Astrocyte (in vitro differentiated cells and primary cell): ENCODE measurements around the gene SCGB3A2.
"Not testable (repeated sequence)": the region's sequence is repeated elsewhere in the genome, so short reads cannot be mapped to it uniquely, and the experiment has no call there.

ENCODE experiments used
- EZH2 ChIP-seq: IDR thresholded peaks from 2 replicates; pipeline ENCODE4 v1.6.1; 2012; ENCODE audit warnings: mild to moderate bottlenecking, low read length, inconsistent platforms; ENCODE audit not compliant: insufficient read depth
- TF ChIP-seq, protein P1 (sequence below): IDR thresholded peaks from 2 replicates; pipeline ENCODE4 v1.5.1; 2011; ENCODE audit warnings: low read depth, mild to moderate bottlenecking, inconsistent platforms, low read length, moderate library complexity; ENCODE audit not compliant: insufficient read depth

GRCh38 chr5:147869892-147870291 lies 8.6 kb upstream of the SCGB3A2 start:
- TF ChIP-seq, protein P1, sequence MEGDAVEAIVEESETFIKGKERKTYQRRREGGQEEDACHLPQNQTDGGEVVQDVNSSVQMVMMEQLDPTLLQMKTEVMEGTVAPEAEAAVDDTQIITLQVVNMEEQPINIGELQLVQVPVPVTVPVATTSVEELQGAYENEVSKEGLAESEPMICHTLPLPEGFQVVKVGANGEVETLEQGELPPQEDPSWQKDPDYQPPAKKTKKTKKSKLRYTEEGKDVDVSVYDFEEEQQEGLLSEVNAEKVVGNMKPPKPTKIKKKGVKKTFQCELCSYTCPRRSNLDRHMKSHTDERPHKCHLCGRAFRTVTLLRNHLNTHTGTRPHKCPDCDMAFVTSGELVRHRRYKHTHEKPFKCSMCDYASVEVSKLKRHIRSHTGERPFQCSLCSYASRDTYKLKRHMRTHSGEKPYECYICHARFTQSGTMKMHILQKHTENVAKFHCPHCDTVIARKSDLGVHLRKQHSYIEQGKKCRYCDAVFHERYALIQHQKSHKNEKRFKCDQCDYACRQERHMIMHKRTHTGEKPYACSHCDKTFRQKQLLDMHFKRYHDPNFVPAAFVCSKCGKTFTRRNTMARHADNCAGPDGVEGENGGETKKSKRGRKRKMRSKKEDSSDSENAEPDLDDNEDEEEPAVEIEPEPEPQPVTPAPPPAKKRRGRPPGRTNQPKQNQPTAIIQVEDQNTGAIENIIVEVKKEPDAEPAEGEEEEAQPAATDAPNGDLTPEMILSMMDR, result not testable (repeated sequence)
- TF ChIP-seq EZH2, result not testable (repeated sequence)
